ENCODE measurements around the gene SH3GL2.

- no peak for TF ChIP-seq REST (IDR thresholded peaks at IDR 0.05; ENCODE audit: insufficient read depth in 1 of 2, low read depth in 2 of 2, low read length in 2 of 2)
- no peak for TF ChIP-seq POLR2AphosphoS5 (IDR thresholded peaks at IDR 0.05; ENCODE audit: low read depth, low read length)
- TF ChIP-seq TAF1 (IDR thresholded peaks at IDR 0.05; ENCODE audit: borderline replicate concordance, insufficient read depth, low read length), result no peak
- no peak for TF ChIP-seq FOXP2 (optimal IDR thresholded peaks at IDR 0.05; ENCODE audit: borderline replicate concordance, extremely low read depth, extremely low read length, insufficient read depth)
Measured at GRCh38 chr9:17706347-17706746, 127.5 kb downstream of the SH3GL2 start.

All from PFSK-1 (cell line).